DOHH2 (cell line): ENCODE measurements around the gene CBX5.
"Not testable (repeated sequence)": the region's sequence is repeated elsewhere in the genome, so short reads cannot be mapped to it uniquely, and the experiment has no call there.

Experiments
- H3F3A ChIP-seq: fragments of 200-600 bp; sonication (generic), shearing (Covaris generic); 2 replicates; pipeline ENCODE4 v1.6.0; 2016; ENCODE audit warnings: antibody characterized with exemption, mild to moderate bottlenecking; ENCODE audit not compliant: control insufficient read depth, insufficient read depth
- H3K27ac ChIP-seq: fragments of 200-600 bp; sonication (generic); 2 replicates; pipeline ENCODE4 v1.5.1; 2014; ENCODE audit warnings: low read depth, mild to moderate bottlenecking, low read length, moderate library complexity
- H3K27me3 ChIP-seq: fragments of 200-600 bp; sonication (generic); 2 replicates; pipeline ENCODE4 v1.6.1; 2014; ENCODE audit warnings: mild to moderate bottlenecking, low read length, mixed read lengths; ENCODE audit not compliant: control insufficient read depth
- H3K36me3 ChIP-seq: fragments of 200-600 bp; sonication (generic); 2 replicates; pipeline ENCODE4 v1.6.1; 2014; ENCODE audit warnings: mild to moderate bottlenecking, low read length, moderate library complexity, mixed read lengths; ENCODE audit not compliant: control insufficient read depth
- H3K4me1 ChIP-seq: fragments of 200-600 bp; sonication (generic); 2 replicates; pipeline ENCODE4 v1.6.1; 2014; ENCODE audit warnings: mild to moderate bottlenecking, low read length, mixed read lengths; ENCODE audit not compliant: control insufficient read depth
- H3K4me2 ChIP-seq: fragments of 200-600 bp; sonication (generic); 2 replicates; pipeline ENCODE4 v1.6.0; 2014; ENCODE audit warnings: mild to moderate bottlenecking, low read length, moderate library complexity
- H3K4me3 ChIP-seq: fragments of 200-600 bp; sonication (generic); 2 replicates; pipeline ENCODE4 v1.5.1; 2014; ENCODE audit warnings: mild to moderate bottlenecking, low read length, mixed read lengths
- H3K79me2 ChIP-seq: fragments of 200-600 bp; sonication (generic); 2 replicates; pipeline ENCODE4 v1.6.1; 2014; ENCODE audit warnings: mild to moderate bottlenecking, low read length, mixed read lengths; ENCODE audit not compliant: control insufficient read depth
- H3K9me2 ChIP-seq: fragments of 200-600 bp; sonication (generic); replicated peaks from 2 replicates; pipeline ENCODE4 v1.6.1; 2014; ENCODE audit warnings: mild to moderate bottlenecking, low read length, mixed read lengths; ENCODE audit not compliant: control insufficient read depth
- H3K9me3 ChIP-seq: fragments of 200-600 bp; sonication (generic); 2 replicates; pipeline ENCODE4 v1.6.1; 2014; ENCODE audit warnings: antibody characterized with exemption, low read length, mixed read lengths; ENCODE audit not compliant: control insufficient read depth, insufficient read depth
- H4K20me1 ChIP-seq: fragments of 200-600 bp; sonication (generic); 2 replicates; pipeline ENCODE4 v1.6.0; 2014; ENCODE audit warnings: low read depth, mild to moderate bottlenecking, antibody characterized with exemption, low read length, moderate library complexity; ENCODE audit not compliant: control insufficient read depth, insufficient read depth
- CTCF ChIP-seq: fragments of 200-600 bp; sonication (generic); IDR thresholded peaks from one replicate; pipeline ENCODE4 v1.5.1; 2014; ENCODE audit warnings: antibody characterized with exemption, mild to moderate bottlenecking, low read depth, low read length; ENCODE audit not compliant: poor library complexity, severe bottlenecking
- EZH2phosphoT487 ChIP-seq: fragments of 200-600 bp; sonication (generic); IDR thresholded peaks from 2 replicates; pipeline ENCODE4 v1.6.1; 2017; ENCODE audit warnings: borderline replicate concordance, mild to moderate bottlenecking, antibody characterized with exemption, low read length, moderate library complexity, mixed read lengths

CBX5 gene

DNA sequence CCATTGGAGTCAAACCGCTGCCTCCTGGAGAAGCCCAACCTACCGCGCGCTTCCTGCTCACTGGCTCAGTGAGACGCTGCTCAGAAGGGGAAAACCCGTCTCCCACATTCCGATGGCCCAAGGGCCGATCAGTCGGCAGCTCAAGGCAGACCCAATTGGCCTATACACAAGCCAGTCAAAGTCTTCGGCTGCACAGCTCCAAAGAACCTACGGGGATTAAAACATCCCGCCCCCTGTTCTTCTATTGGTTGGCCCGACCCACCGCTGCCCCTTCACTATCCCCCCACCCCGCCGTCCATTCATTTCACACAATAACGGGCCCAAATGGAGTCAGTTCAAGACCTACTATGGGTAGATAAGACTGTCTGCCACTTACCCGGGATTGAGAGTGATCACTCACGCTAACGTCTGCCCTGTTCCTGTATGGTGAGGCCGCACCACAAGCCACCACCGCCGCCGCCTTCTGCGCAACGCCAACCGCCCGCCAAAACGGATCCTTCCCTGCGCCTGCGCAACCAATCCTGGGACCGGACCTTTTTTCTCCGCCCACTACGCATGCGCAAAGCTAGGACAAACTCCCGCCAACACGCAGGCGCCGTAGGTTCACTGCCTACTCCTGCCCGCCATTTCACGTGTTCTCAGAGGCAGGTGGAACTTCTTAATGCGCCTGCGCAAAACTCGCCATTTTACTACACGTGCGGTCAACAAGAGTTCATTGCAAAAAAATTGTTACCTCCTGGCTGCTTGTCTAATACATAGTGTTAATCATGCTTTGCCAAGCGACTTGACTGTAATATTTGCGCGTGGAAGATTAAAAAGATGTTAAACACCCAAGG is at the start of gene CBX5:
TSS of gene CBX5 (minus strand) at position 491 of the 836 bp plus-strand sequence. CDS start 22,472 bp downstream, outside the sequence.
- no peak for TF ChIP-seq CTCF
- TF ChIP-seq EZH2phosphoT487, result no peak
- Histone ChIP-seq H3K27me3 (no peaks in the 10 kb centered on the region), H3K36me3 (peaks cover 86% of the 10 kb centered on the region), H3K9me2 (no peaks in the 10 kb centered on the region), H3K9me3 (no peaks in the 10 kb centered on the region), H3K27ac (peak within 1 kb of the TSS; percentile 93), H3K4me1 (peaks cover 52% of the 10 kb centered on the region), H4K20me1 (peaks cover 38% of the 10 kb centered on the region), H3K4me2 (peak within 1 kb of the TSS; percentile 93), H3F3A (peaks cover 58% of the 10 kb centered on the region), H3K4me3 (peak within 1 kb of the TSS; percentile 96), H3K79me2 (peaks cover 89% of the 10 kb centered on the region)

GRCh38 chr12:54328595-54329337 is 48.8 kb upstream of the CBX5 start:
- Histone ChIP-seq H3K79me2 (peaks cover 30% of the 10 kb centered on the region), H3K9me2 (no peaks in the 10 kb centered on the region), H3K27me3 (no peaks in the 10 kb centered on the region), H3K27ac (no peak overlapping the region), H3F3A (no peaks in the 10 kb centered on the region), H3K9me3 (no peaks in the 10 kb centered on the region), H3K4me1 (peaks cover 11% of the 10 kb centered on the region), H3K36me3 (peaks cover 9% of the 10 kb centered on the region), H4K20me1 (no peaks in the 10 kb centered on the region), H3K4me2 (no peak overlapping the region), H3K4me3 (no peak overlapping the region)
- TF ChIP-seq EZH2phosphoT487 (no peak), CTCF (no peak)

DNA sequence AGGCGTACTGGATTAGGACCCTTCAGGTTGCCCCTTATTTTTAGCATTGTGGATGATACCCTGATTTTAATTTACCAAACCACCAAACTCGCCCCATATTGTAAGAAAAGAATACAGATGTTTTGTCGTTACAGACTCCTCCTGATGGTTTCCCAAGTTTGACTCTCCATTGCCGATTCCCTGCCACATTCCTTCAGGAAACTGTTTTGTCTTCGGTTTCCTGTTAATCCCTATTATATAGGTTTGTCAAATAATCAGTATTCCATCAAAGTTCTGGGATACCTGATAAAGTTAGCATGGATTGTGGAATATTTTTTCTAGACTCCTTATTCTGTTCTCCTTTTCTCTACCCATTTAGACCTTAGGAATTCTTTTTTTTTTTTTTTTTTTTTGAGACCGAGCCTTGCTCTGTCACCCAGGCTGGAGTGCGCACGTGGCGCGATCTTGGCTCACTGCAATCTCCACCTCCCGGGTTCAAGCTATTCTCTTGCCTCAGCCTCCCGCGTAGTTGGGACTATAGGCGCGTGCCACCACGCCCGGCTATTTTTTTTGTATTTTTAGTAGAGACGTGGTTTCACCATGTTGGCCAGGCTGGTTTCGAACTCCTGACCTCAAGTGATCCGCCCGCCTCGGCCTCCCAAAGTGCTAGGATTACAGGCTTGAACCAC is 45.7 kb upstream of the CBX5 start:
- not testable (repeated sequence) for H3K27ac ChIP-seq

More for the DNA sequence above, 45.7 kb upstream of the CBX5 start:
- Histone ChIP-seq H3K79me2 (peaks cover 22% of the 10 kb centered on the region), H3K4me2 (peak overlapping the region; percentile 58), H3K4me3 (peak overlapping the region; percentile 85)
- not testable (repeated sequence) for H3F3A ChIP-seq, H3K36me3 ChIP-seq, H3K4me1 ChIP-seq, H3K27me3 ChIP-seq, H3K9me2 ChIP-seq, H3K9me3 ChIP-seq, H4K20me1 ChIP-seq
